Endothelial cell (in vitro differentiated cells): ENCODE measurements around the gene IFT27. TPM values are rescaled to one million over a fixed set of nuclear protein-coding genes. Genes with fewer than 3 reads are reported as not detected.

Experiments
- DNase-seq: peaks from one replicate; pipeline ENCODE4 v3.0.0; 2021; ENCODE audit warnings: low spot score
- H3K27ac Mint-ChIP-seq: one replicate; pipeline ENCODE4 v1.8.0; 2021; ENCODE audit warnings: mixed read lengths, inconsistent platforms; ENCODE audit not compliant: unreplicated experiment
- H3K27me3 Mint-ChIP-seq: one replicate; pipeline ENCODE4 v1.8.0; 2021; ENCODE audit warnings: mild to moderate bottlenecking, moderate library complexity, mixed read lengths, inconsistent platforms; ENCODE audit not compliant: unreplicated experiment
- H3K36me3 Mint-ChIP-seq: one replicate; pipeline ENCODE4 v1.8.0; 2021; ENCODE audit warnings: mild to moderate bottlenecking, low read depth, mixed read lengths, inconsistent platforms; ENCODE audit not compliant: unreplicated experiment
- H3K4me1 Mint-ChIP-seq: one replicate; pipeline ENCODE4 v1.8.0; 2021; ENCODE audit warnings: mild to moderate bottlenecking, mixed read lengths, inconsistent platforms; ENCODE audit not compliant: unreplicated experiment
- H3K4me3 Mint-ChIP-seq: one replicate; pipeline ENCODE4 v1.8.0; 2021; ENCODE audit warnings: mild to moderate bottlenecking, mixed read lengths, inconsistent platforms; ENCODE audit not compliant: unreplicated experiment
- H3K9me3 Mint-ChIP-seq: one replicate; pipeline ENCODE4 v1.8.0; 2021; ENCODE audit warnings: mixed read lengths, inconsistent platforms; ENCODE audit not compliant: unreplicated experiment
- total RNA-seq: library from RNA; stranded (reverse); fragmentation: NEBNext Ultra II Directional; extraction: Animal tissue kit (Norgen Biotek cat#: 25700); gene quantifications from one replicate; pipeline ENCODE4 v1.2.1, GENCODE V29; 2021; ENCODE audit not compliant: unreplicated experiment
- TF ChIP-seq, protein P1 (sequence below): fragments of 200-600 bp; sonication (generic); IDR thresholded peaks from one replicate; pipeline ENCODE4 v1.5.0; 2021; ENCODE audit warnings: antibody characterized with exemption; ENCODE audit not compliant: unreplicated experiment

The IFT27 gene
- total RNA-seq, 1 donor from 2014 or later = 51.1 TPM

DNA sequence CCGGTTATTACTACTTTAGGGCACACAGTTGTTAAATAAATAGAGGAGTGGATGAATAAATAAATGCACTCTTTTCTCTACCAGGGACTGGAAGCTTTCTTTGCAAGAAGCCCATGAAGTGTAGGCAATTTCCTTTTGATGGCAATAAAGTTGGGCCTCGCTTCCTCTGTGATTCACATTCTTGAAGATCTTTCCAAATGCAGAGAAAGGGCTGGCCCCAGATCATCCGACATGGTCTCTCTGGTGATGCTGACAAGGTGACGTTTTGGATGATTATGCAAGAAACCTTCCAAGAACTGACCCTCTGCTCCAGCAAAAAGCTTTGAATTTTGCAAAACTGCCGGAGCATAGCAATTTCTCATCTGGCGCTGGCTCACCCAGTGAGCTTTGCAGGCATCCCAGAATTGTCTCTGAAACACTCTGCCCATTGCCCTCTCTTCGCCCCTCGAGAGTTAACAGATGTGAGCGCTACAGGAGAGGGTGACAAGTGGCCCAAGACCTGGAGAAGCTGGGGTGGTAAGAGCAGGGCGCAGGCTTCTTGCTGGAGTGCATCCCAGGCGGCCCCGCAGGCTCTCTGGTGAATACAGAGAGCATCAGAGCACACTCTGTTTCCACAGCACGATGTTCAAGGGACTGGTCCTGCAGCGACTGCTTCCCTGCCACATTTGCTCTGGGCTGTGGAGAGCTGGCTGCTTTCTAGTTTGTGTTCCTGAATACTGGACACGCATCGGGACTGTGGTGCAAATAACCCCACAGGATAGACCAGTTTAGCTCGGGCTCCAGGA is 11.5 kb upstream of the IFT27 start:
- H3K36me3 Mint-ChIP-seq = no peaks in the 10 kb centered on the region
- TF ChIP-seq, protein P1, sequence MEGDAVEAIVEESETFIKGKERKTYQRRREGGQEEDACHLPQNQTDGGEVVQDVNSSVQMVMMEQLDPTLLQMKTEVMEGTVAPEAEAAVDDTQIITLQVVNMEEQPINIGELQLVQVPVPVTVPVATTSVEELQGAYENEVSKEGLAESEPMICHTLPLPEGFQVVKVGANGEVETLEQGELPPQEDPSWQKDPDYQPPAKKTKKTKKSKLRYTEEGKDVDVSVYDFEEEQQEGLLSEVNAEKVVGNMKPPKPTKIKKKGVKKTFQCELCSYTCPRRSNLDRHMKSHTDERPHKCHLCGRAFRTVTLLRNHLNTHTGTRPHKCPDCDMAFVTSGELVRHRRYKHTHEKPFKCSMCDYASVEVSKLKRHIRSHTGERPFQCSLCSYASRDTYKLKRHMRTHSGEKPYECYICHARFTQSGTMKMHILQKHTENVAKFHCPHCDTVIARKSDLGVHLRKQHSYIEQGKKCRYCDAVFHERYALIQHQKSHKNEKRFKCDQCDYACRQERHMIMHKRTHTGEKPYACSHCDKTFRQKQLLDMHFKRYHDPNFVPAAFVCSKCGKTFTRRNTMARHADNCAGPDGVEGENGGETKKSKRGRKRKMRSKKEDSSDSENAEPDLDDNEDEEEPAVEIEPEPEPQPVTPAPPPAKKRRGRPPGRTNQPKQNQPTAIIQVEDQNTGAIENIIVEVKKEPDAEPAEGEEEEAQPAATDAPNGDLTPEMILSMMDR = no peak
- H3K4me3 Mint-ChIP-seq = no peak overlapping the region
- no peaks in the 10 kb centered on the region for H3K9me3 Mint-ChIP-seq
- no peak overlapping the region for H3K27ac Mint-ChIP-seq
- H3K27me3 Mint-ChIP-seq = peaks cover 5% of the 10 kb centered on the region
- no peaks in the 10 kb centered on the region for H3K4me1 Mint-ChIP-seq
- no peak for DNase-seq

DNA sequence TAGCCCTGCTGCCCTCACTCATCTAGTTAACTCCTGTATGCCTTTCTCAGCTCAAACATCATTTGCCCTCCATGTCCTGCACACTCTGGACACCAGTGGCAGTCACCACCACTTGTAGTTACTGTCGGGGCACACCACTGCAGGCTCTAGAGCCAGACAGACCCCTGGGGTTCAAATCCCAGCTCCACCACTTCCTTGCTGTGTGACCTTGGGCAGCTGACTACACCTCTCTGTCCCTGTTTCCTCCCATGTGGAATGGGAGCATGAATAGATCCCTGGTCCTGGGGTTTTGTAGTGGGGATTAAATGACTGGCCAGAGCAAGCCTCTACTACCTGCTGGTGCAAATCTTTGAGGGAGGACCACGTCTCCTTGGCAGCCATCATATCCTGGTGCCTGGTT is 7.8 kb upstream of the IFT27 start:
- no peaks in the 10 kb centered on the region for H3K4me1 Mint-ChIP-seq
- no peaks in the 10 kb centered on the region for H3K9me3 Mint-ChIP-seq
- H3K4me3 Mint-ChIP-seq = no peak overlapping the region
- no peaks in the 10 kb centered on the region for H3K36me3 Mint-ChIP-seq
- no peak overlapping the region for H3K27ac Mint-ChIP-seq
- H3K27me3 Mint-ChIP-seq = peaks cover 4% of the 10 kb centered on the region
- TF ChIP-seq, protein P1 = no peak
- no peak for DNase-seq

DNA sequence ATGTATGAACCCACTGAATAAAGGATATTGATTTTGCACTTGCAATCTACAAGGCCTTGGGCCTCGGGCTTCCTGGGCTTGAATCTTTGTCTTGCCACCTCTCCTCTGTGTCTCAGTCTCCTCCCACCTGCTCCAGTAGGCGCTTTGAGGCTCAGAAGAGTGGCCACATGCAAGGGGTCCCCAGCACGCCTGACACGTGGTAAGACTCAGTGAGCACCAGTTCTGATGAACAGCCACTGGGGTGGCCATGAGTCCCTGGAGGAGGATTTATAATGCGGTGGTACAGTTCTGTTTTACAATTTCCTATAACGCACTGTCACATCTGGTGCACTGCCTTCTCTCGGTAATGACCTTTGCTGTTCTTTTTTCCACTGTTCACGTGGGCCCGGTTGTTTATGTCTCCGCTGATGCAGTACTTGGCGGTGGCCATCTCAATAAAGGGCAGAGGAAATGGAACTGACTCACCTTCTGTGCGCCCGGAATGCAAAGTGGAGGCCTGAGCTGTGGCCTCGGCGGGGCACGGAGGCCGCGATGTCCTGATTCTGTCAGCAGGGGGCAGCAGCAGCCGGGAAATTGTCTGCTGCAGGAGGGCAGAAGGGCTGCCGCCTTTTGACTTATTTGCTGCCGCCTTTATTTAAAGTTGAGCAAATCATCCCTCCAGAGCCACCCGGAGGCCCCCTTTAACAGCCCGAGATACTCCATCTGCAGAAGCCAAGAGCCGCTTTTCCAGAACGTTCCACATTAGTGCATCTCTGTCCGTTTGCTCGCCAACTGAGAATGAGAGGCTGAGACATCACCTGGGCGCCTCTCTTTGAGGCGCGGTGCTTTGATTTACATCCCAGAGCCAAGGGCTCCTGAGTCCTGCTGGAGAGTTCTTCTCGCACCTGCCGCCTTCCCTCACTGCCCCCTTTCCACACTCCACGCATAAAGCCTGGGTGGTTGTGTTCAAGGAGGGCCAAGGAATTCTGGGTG is 6.0 kb upstream of the IFT27 start:
- H3K27ac Mint-ChIP-seq = no peak overlapping the region
- peaks cover 4% of the 10 kb centered on the region for H3K36me3 Mint-ChIP-seq
- H3K4me1 Mint-ChIP-seq = no peaks in the 10 kb centered on the region
- DNase-seq = peak; percentile 93
- TF ChIP-seq, protein P1 = peak; percentile 93
- no peaks in the 10 kb centered on the region for H3K9me3 Mint-ChIP-seq
- peaks cover 3% of the 10 kb centered on the region for H3K27me3 Mint-ChIP-seq
- H3K4me3 Mint-ChIP-seq = no peak overlapping the region

DNA sequence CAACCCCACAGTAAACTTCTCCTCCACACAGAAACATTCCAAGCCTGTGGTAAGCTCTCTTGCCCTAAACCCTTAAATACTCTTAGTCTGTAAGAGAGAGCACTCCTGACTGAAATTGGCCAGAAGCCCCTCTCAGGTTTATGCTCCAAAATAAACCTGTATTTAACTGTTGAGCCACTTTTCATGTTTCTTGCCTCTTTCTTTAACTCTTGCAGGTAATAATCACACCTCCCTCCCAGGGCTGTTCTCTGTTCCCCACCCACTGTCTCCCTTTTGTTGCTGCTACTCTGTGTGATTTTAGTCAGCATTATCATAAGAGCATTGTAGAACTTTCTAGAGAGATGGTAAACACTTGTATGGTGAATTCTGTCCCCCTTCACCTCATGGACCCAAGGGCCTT is 2.1 kb upstream of the IFT27 start:
- DNase-seq = no peak
- no peak overlapping the region for H3K27ac Mint-ChIP-seq
- H3K27me3 Mint-ChIP-seq = peaks cover 5% of the 10 kb centered on the region
- H3K36me3 Mint-ChIP-seq = peaks cover 7% of the 10 kb centered on the region
- H3K4me3 Mint-ChIP-seq = peak overlapping the region; percentile 35
- peaks cover 8% of the 10 kb centered on the region for H3K4me1 Mint-ChIP-seq
- TF ChIP-seq, protein P1 = no peak
- H3K9me3 Mint-ChIP-seq = no peaks in the 10 kb centered on the region
